Neuronal stem cell (in vitro differentiated cells): ENCODE data around the gene ST7.

Experiments used
- DNase-seq: peaks from one replicate; pipeline ENCODE4 v3.0.0-alpha.2; 2013; ENCODE audit warnings: low spot score
- H2AFZ ChIP-seq: one replicate; pipeline ENCODE4 v1.6.1; 2013; ENCODE audit warnings: mild to moderate bottlenecking, low read length, inconsistent platforms
- H2AK5ac ChIP-seq: 2 replicates; pipeline ENCODE4 v1.6.1; 2013; ENCODE audit warnings: low read depth, mild to moderate bottlenecking, inconsistent platforms, low read length, moderate library complexity, mixed read lengths
- H2BK120ac ChIP-seq: 2 replicates; pipeline ENCODE4 v1.6.1; 2013; ENCODE audit warnings: low read depth, mild to moderate bottlenecking, inconsistent platforms, low read length, moderate library complexity, mixed read lengths
- H2BK12ac ChIP-seq: one replicate; pipeline ENCODE4 v1.6.1; 2013; ENCODE audit warnings: low read length, inconsistent platforms
- H2BK15ac ChIP-seq: 2 replicates; pipeline ENCODE4 v1.6.1; 2013; ENCODE audit warnings: mild to moderate bottlenecking, low read length, inconsistent platforms, mixed read lengths
- H2BK5ac ChIP-seq: one replicate; pipeline ENCODE4 v1.6.1; 2013; ENCODE audit warnings: inconsistent platforms, mild to moderate bottlenecking, low read length, moderate library complexity
- H3K14ac ChIP-seq: one replicate; pipeline ENCODE4 v1.6.1; 2013; ENCODE audit warnings: low read length, inconsistent platforms
- H3K18ac ChIP-seq: 2 replicates; pipeline ENCODE4 v1.6.1; 2013; ENCODE audit warnings: low read length, inconsistent platforms
- H3K23ac ChIP-seq: 2 replicates; pipeline ENCODE4 v1.6.1; 2013; ENCODE audit warnings: low read depth, mild to moderate bottlenecking, mixed read lengths, low read length, inconsistent platforms; ENCODE audit not compliant: poor library complexity
- H3K27ac ChIP-seq: replicated peaks from 3 replicates; pipeline ENCODE4 v1.5.1; 2013; ENCODE audit warnings: low read length, inconsistent platforms
- H3K27me3 ChIP-seq, 3 experiments: 2 replicates each; pipeline ENCODE4 v1.6.1; 2013; ENCODE audit warnings: low read length in 3 of 3, mild to moderate bottlenecking in 2 of 3, inconsistent platforms in 1 of 3, low read depth in 1 of 3, mixed read lengths in 1 of 3, moderate library complexity in 1 of 3; ENCODE audit not compliant: control insufficient read depth in 3 of 3, insufficient read depth in 3 of 3
- H3K36me3 ChIP-seq, 2 donors: replicated peaks in 1 of 2; 2 replicates each; pipeline ENCODE4 v1.6.1; 2013; ENCODE audit warnings: low read length in 2 of 2; ENCODE audit not compliant: control insufficient read depth in 2 of 2, insufficient read depth in 2 of 2
- H3K4ac ChIP-seq: 2 replicates; pipeline ENCODE4 v1.6.1; 2013; ENCODE audit warnings: inconsistent platforms, mild to moderate bottlenecking, low read length, moderate library complexity
- H3K4me1 ChIP-seq, 2 donors: 1 replicate in 1 of 2; 2 replicates in 1 of 2; pipeline ENCODE4 v1.6.1; 2013; ENCODE audit warnings: low read length in 2 of 2, low read depth in 1 of 2; ENCODE audit not compliant: control insufficient read depth in 2 of 2, insufficient read depth in 1 of 2
- H3K4me2 ChIP-seq: one replicate; pipeline ENCODE4 v1.6.1; 2013; ENCODE audit warnings: mild to moderate bottlenecking, low read length, inconsistent platforms; ENCODE audit not compliant: insufficient read depth, poor library complexity, severe bottlenecking
- H3K4me3 ChIP-seq, 2 donors: 2 replicates each; pipeline ENCODE4 v1.5.1; 2013; ENCODE audit warnings: low read length in 2 of 2, mild to moderate bottlenecking in 2 of 2, inconsistent platforms in 1 of 2, moderate library complexity in 1 of 2
- H3K79me1 ChIP-seq: one replicate; pipeline ENCODE4 v1.6.1; 2013; ENCODE audit warnings: low read depth, mild to moderate bottlenecking, inconsistent platforms, low read length, moderate library complexity
- H3K9ac ChIP-seq: one replicate; pipeline ENCODE4 v1.6.1; 2013; ENCODE audit warnings: mild to moderate bottlenecking, low read depth, low read length, inconsistent platforms; ENCODE audit not compliant: poor library complexity
- H3K9me3 ChIP-seq, 2 donors: replicated peaks in 1 of 2; 2 replicates each; pipeline versions ENCODE3 to v1.6.1; 2013; ENCODE audit warnings: low read length in 2 of 2, mild to moderate bottlenecking in 2 of 2, inconsistent platforms in 1 of 2, low read depth in 1 of 2, mixed read lengths in 1 of 2, moderate library complexity in 1 of 2; ENCODE audit not compliant: control insufficient read depth in 2 of 2, insufficient read depth in 1 of 2
- H4K8ac ChIP-seq: one replicate; pipeline ENCODE4 v1.6.1; 2013; ENCODE audit warnings: low read depth, mild to moderate bottlenecking, inconsistent platforms, low read length, moderate library complexity
- H4K91ac ChIP-seq: one replicate; pipeline ENCODE4 v1.6.1; 2013; ENCODE audit warnings: low read length, low read depth, mild to moderate bottlenecking, inconsistent platforms; ENCODE audit not compliant: poor library complexity
- WGBS, 2 donors: extraction: QIAGEN DNeasy Blood & Tissue Kit; methylation state at CpG; one replicate each; pipeline ENCODE4 v1.1.7; 2013; ENCODE audit warnings: missing lambda C conversion rate in 2 of 2, mixed read lengths in 1 of 2; ENCODE audit not compliant: insufficient read length in 2 of 2, insufficient replicate concordance in 1 of 2; ENCODE audit errors: extremely low coverage in 2 of 2; 5-methylcytosine and 5-hydroxymethylcytosine counted together

ST7 gene

DNA sequence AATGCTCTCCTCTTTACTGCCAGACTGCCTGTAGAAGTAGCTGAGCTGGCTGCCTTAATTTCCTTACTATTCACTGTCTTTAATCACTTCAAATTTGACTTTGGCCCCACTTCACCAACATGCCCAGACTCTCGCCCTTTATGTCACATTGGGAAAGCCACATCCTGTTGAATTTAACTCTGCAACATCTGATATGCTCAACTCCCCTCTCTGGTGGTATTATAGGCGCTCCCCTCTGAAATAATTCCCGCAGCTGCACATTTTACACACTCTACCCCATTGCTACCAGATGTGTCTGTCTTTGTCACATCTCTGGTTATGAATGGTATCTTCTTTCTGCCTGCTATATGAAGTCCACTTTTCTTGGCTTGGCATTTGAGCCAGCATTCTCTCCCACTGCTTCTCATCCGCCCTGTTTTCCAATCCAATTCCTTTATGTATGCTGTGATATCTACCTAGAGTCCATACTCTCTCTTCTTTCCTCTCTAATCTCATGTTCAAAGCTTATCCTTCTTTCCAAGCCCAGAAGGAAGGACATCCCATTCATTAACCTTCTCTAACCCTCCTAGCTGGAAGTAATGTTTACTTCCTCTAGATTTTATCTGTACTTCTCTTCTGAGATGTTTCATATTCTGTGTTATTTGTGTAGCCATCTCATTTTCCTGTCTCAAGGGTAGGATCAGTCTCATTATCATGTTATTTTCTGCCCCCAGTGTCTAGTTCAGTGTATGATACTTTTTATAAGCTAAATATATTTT, 134.5 kb downstream of the ST7 start:
- no peak overlapping the region for H2BK120ac ChIP-seq
- no peak overlapping the region for H4K91ac ChIP-seq
- no peak overlapping the region for H2AFZ ChIP-seq
- no peak overlapping the region for H3K27ac ChIP-seq
- H3K36me3 ChIP-seq: no peaks in the 10 kb centered on the region
- H3K4me1 ChIP-seq: no peaks in the 10 kb centered on the region
- no peak overlapping the region for H3K23ac ChIP-seq
- H2BK15ac ChIP-seq: no peak overlapping the region
- no peaks in the 10 kb centered on the region for H3K27me3 ChIP-seq
- no CpG with 5 or more reads among the region's 4 CpGs for WGBS, 2 donors
- DNase-seq: no peak
- no peak overlapping the region for H3K4ac ChIP-seq
- H2BK12ac ChIP-seq: no peak overlapping the region
- H2AK5ac ChIP-seq: no peak overlapping the region
- H2BK5ac ChIP-seq: no peak overlapping the region
- H3K18ac ChIP-seq: no peak overlapping the region
- H3K4me3 ChIP-seq: no peak overlapping the region
- H3K9me3 ChIP-seq: no peaks in the 10 kb centered on the region
- no peak overlapping the region for H3K9ac ChIP-seq
- H3K4me2 ChIP-seq: no peak overlapping the region
- no peaks in the 10 kb centered on the region for H3K79me1 ChIP-seq
- no peak overlapping the region for H4K8ac ChIP-seq
- H3K14ac ChIP-seq: no peak overlapping the region

DNA sequence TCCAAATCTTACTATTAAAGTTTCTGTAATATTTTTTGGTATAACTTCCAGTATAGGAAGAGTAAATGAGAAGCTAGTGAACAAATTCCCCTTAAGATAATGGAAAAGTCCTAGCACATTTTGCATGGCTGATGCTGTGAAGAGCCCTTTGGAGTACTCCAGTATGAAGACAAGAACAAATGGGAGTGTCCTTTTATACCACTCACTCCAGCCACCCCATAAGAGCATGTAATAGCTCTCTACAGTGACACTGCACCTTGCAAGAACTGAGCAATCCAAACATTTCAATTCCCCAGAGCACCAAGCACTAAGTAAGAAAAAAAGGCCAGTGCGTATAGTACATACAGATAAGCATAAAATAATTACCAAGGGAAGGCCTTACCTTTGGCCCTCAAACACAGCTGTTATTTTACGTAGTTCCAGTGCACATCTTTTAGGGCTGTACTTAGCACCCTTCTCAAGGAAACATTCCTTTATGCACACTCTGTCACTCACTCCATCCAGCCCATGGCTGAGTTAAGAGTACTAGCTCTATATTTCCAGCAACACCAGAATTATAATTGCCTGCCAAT, 135.4 kb downstream of the ST7 start:
- Histone ChIP-seq H3K23ac (no peak overlapping the region), H4K8ac (no peak overlapping the region), H3K14ac (no peak overlapping the region), H3K4me3 (no peak overlapping the region), H3K9me3 (no peaks in the 10 kb centered on the region), H2AFZ (no peak overlapping the region), H3K4ac (no peak overlapping the region), H3K9ac (no peak overlapping the region), H3K36me3 (no peaks in the 10 kb centered on the region), H3K18ac (no peak overlapping the region), H3K27me3 (no peaks in the 10 kb centered on the region), H2BK120ac (no peak overlapping the region), H3K4me1 (no peaks in the 10 kb centered on the region), H2BK5ac (no peak overlapping the region), H2BK12ac (no peak overlapping the region), H3K27ac (no peak overlapping the region), H4K91ac (no peak overlapping the region), H3K4me2 (no peak overlapping the region), H2AK5ac (no peak overlapping the region), H2BK15ac (no peak overlapping the region), H3K79me1 (no peaks in the 10 kb centered on the region)
- WGBS, 2 donors: no CpG with 5 or more reads among the region's 2 CpGs
- DNase-seq: no peak

DNA sequence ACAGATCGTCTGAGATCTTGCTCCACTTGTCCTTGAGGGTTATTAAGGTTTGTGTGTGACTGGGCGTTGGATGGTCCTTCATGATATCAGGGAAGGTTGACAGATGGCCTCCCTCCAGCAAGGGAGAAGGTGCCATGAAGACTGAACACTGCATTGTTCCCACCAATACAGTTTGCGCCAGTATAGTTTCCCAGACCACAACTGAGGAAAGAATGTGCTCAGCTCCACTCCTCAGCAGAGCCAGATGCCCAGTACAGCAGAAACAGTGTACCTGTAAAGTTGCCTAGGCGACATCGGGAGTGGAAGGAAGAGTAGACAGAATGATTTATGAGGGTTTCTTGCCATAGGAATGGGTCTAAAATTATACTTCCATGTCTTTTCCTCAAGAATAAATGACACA, 137.5 kb downstream of the ST7 start:
- H2BK120ac ChIP-seq: no peak overlapping the region
- H3K4me2 ChIP-seq: no peak overlapping the region
- no peaks in the 10 kb centered on the region for H3K36me3 ChIP-seq
- no peak overlapping the region for H3K4ac ChIP-seq
- no CpG with 5 or more reads among the region's 5 CpGs for WGBS, 2 donors
- no peak overlapping the region for H4K8ac ChIP-seq
- no peak overlapping the region for H2BK15ac ChIP-seq
- no peak overlapping the region for H3K14ac ChIP-seq
- DNase-seq: no peak
- no peak overlapping the region for H3K4me3 ChIP-seq
- H3K9ac ChIP-seq: no peak overlapping the region
- no peak overlapping the region for H2AK5ac ChIP-seq
- H3K9me3 ChIP-seq: no peaks in the 10 kb centered on the region
- no peak overlapping the region for H2BK5ac ChIP-seq
- H3K4me1 ChIP-seq: no peaks in the 10 kb centered on the region
- no peak overlapping the region for H2BK12ac ChIP-seq
- H4K91ac ChIP-seq: no peak overlapping the region
- H3K23ac ChIP-seq: no peak overlapping the region
- no peaks in the 10 kb centered on the region for H3K79me1 ChIP-seq
- H3K27ac ChIP-seq: no peak overlapping the region
- no peak overlapping the region for H2AFZ ChIP-seq
- H3K18ac ChIP-seq: no peak overlapping the region
- H3K27me3 ChIP-seq: no peaks in the 10 kb centered on the region

DNA sequence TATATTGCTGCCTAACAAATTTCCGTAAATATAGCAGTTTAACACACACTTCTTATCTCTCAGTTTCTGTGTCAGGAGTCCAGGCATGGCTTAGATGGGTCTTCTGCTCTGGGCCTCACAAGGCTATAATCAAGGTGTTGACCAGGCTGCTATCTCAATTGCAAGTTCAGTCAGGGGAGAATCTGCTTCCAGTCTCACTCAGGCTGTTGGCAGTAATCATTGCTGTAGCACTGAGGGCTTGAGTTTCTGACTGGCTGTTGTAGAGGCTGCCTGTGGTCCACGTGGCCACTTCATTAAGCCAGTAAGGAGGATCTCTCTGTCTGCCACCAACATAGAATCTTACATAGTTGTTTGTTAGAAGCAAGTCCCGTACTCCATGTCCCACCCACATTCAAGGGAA, 138.4 kb downstream of the ST7 start:
- no peak overlapping the region for H2BK5ac ChIP-seq
- H3K9ac ChIP-seq: no peak overlapping the region
- no peak overlapping the region for H3K4me3 ChIP-seq
- no peak overlapping the region for H3K4me2 ChIP-seq
- no peak overlapping the region for H4K91ac ChIP-seq
- H3K4me1 ChIP-seq: no peaks in the 10 kb centered on the region
- no peak for DNase-seq
- no peak overlapping the region for H3K4ac ChIP-seq
- no peak overlapping the region for H2BK15ac ChIP-seq
- H3K9me3 ChIP-seq: no peaks in the 10 kb centered on the region
- no CpG with 5 or more reads among the region's 3 CpGs for WGBS, 2 donors
- H3K79me1 ChIP-seq: no peaks in the 10 kb centered on the region
- no peak overlapping the region for H2AFZ ChIP-seq
- H3K14ac ChIP-seq: no peak overlapping the region
- H3K18ac ChIP-seq: no peak overlapping the region
- no peaks in the 10 kb centered on the region for H3K36me3 ChIP-seq
- H2AK5ac ChIP-seq: no peak overlapping the region
- no peak overlapping the region for H2BK120ac ChIP-seq
- H3K27ac ChIP-seq: no peak overlapping the region
- H3K23ac ChIP-seq: no peak overlapping the region
- H3K27me3 ChIP-seq: no peaks in the 10 kb centered on the region
- no peak overlapping the region for H4K8ac ChIP-seq
- no peak overlapping the region for H2BK12ac ChIP-seq
